ENCODE measurements around the gene GTF2A1.
"Not testable (repeated sequence)": the region's sequence is repeated elsewhere in the genome, so short reads cannot be mapped to it uniquely, and the experiment has no call there.

GTF2A1 gene

DNA sequence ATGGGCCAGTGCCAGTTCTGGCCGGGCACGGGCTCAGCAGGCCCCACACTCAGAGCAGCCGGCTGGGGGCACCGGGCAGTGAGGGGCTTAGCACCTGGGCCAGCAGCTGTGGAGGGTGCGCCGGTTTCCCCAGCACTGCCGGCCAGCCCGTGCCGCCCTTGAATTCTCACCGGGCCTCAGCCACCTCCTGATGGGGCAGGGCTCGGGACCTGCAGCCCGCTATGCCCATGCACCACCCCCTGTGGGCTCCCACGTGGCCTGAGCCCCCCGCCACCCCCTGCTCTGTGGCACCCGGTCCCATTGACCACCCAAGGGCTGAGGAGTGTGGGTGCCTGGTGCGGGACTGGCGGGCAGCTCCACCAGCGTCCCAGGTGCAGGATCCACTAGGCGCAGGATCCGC is 15.4 kb upstream of the GTF2A1 start:
- Histone ChIP-seq H3K4me3 (no peak overlapping the region), H3K4me1 (no peaks in the 10 kb centered on the region), H3K27me3 (no peaks in the 10 kb centered on the region), H3K9me3 (no peaks in the 10 kb centered on the region), H3K36me3 (no peaks in the 10 kb centered on the region), H3K27ac (no peak overlapping the region)
- no peak for DNase-seq
- TF ChIP-seq, protein P1, sequence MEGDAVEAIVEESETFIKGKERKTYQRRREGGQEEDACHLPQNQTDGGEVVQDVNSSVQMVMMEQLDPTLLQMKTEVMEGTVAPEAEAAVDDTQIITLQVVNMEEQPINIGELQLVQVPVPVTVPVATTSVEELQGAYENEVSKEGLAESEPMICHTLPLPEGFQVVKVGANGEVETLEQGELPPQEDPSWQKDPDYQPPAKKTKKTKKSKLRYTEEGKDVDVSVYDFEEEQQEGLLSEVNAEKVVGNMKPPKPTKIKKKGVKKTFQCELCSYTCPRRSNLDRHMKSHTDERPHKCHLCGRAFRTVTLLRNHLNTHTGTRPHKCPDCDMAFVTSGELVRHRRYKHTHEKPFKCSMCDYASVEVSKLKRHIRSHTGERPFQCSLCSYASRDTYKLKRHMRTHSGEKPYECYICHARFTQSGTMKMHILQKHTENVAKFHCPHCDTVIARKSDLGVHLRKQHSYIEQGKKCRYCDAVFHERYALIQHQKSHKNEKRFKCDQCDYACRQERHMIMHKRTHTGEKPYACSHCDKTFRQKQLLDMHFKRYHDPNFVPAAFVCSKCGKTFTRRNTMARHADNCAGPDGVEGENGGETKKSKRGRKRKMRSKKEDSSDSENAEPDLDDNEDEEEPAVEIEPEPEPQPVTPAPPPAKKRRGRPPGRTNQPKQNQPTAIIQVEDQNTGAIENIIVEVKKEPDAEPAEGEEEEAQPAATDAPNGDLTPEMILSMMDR (IDR thresholded peaks at IDR 0.05), result no peak
- intact Hi-C loops (cut with DNase I; ENCODE audit: low total_unique reads), result no loop called here

DNA sequence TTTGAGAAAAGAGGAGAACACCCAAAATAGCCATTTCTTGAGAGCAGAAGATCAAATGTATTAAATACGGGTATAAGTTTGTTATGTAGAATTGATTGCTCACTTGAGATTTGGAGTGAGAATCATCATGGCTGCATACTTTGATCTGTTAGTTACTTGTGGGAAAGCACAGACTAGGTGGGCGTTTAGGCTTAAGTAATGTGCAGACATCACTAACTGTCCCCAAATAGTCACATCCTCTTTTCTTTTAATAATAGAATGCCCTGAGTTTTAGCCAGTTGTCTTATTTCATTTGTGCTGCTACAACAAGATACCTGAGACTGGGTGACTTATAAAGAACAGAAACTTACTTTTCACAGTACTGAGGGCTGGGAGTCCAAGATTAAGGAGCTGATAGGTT is 14.3 kb upstream of the GTF2A1 start:
- H3K9me3 ChIP-seq, result no peaks in the 10 kb centered on the region
- DNase-seq, result no peak
- H3K4me1 ChIP-seq, result no peaks in the 10 kb centered on the region
- H3K27me3 ChIP-seq, result no peaks in the 10 kb centered on the region
- H3K27ac ChIP-seq, result no peak overlapping the region
- no peaks in the 10 kb centered on the region for H3K36me3 ChIP-seq
- no peak overlapping the region for H3K4me3 ChIP-seq
- TF ChIP-seq, protein P1 (IDR thresholded peaks at IDR 0.05), result no peak
- intact Hi-C loops (cut with DNase I; ENCODE audit: low total_unique reads), result no loop called here

DNA sequence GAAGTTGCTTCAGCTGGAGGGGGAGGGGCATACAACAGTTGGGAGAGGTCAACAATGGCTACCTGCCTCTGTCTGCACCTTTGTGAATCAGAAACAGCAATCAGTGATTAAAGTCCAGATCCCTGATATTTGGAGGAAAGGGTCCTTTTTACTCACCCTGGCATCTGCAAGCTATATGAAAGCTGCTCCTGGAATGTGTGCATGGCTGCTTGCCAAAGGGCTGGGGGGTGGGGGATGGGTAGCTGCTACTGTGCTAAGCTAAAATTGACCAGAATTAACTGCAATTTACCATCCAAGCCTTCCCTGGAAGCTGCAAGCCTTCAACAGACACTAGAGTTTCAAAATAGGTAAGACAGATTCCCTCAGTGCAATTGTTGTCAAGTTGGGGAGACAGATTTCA is 13.5 kb upstream of the GTF2A1 start:
- H3K9me3 ChIP-seq, result no peaks in the 10 kb centered on the region
- intact Hi-C loops (cut with DNase I; ENCODE audit: low total_unique reads), result no loop called here
- no peak overlapping the region for H3K27ac ChIP-seq
- no peaks in the 10 kb centered on the region for H3K4me1 ChIP-seq
- no peaks in the 10 kb centered on the region for H3K36me3 ChIP-seq
- DNase-seq, result no peak
- no peak overlapping the region for H3K4me3 ChIP-seq
- H3K27me3 ChIP-seq, result no peaks in the 10 kb centered on the region
- TF ChIP-seq, protein P1 (IDR thresholded peaks at IDR 0.05), result no peak

DNA sequence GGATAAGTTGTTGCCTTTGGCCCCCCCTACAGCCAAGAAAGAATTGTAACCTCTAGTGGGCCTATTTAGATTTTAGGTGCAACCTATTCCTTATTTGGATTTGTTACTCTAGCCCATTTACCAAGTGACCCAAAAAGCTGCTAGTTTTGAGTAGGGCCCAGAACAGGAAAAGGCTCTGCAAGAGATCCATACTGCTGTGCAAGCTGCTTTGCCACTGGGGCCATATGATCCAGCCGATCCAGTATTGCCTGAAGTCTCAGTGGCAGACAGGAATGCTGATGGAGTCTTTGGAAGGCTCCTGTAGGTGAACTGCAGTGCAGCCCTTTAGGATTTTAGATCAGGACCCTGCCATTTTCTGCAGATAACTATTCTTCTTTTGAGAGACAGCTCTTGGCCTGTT is 12.9 kb upstream of the GTF2A1 start:
- intact Hi-C loops (cut with DNase I; ENCODE audit: low total_unique reads), result no loop called here
- TF ChIP-seq, protein P1 (IDR thresholded peaks at IDR 0.05), result no peak
- Histone ChIP-seq H3K27ac (no peak overlapping the region), H3K36me3 (no peaks in the 10 kb centered on the region), H3K9me3 (no peaks in the 10 kb centered on the region), H3K27me3 (no peaks in the 10 kb centered on the region), H3K4me1 (no peaks in the 10 kb centered on the region), H3K4me3 (no peak overlapping the region)
- DNase-seq, result no peak

DNA sequence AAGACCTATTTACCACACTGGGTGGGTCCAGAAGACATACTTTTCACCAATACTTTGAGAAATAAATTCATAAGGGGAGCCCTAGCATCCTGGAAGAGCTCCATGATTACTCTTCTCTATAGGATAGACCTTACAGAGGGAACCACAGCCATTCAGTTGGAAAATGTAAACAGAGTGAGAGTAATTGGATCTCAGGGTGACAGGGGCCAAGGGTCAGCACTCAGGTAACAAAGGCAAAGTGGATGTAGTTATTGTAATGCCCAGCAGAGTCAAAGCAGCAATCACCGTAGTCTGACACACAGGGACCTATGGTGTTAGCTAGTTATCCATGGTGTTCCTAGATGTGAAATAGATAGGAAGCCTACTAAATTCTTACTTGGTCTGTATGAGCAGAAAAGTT is 10.8 kb upstream of the GTF2A1 start:
- Histone ChIP-seq H3K36me3 (no peaks in the 10 kb centered on the region), H3K27me3 (no peaks in the 10 kb centered on the region), H3K4me3 (no peak overlapping the region), H3K9me3 (no peaks in the 10 kb centered on the region), H3K27ac (no peak overlapping the region), H3K4me1 (no peaks in the 10 kb centered on the region)
- intact Hi-C loops (cut with DNase I; ENCODE audit: low total_unique reads), result no loop called here
- TF ChIP-seq, protein P1 (IDR thresholded peaks at IDR 0.05), result no peak
- no peak for DNase-seq

DNA sequence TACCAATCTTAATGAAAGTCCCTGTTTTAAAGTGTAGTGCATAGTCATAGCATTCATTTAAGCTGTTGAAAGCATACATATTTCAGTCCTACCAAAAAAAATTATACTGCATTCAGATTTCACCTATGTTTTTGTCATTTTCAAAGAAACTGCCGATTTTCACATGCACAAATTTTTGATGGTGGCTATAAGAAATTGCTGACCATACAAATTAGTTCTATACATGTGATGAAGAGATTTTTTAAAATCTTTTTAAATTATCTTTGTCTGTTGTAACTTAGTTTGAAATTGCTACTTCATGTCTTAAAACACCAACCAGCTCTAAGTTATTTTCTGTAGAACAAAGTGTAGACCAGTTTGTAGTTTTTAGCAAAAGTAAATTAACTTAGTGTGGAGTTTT is 3.5 kb upstream of the GTF2A1 start:
- H3K4me3 ChIP-seq, result no peak overlapping the region
- intact Hi-C loops (cut with DNase I; ENCODE audit: low total_unique reads), result loop anchor here (5.0 kb wide), 1 partner anchor 52 kb away; no protein-coding TSS in a partner anchor
- TF ChIP-seq, protein P1 (IDR thresholded peaks at IDR 0.05), result no peak
- H3K27ac ChIP-seq, result no peak overlapping the region
- no peaks in the 10 kb centered on the region for H3K9me3 ChIP-seq
- no peaks in the 10 kb centered on the region for H3K27me3 ChIP-seq
- DNase-seq, result no peak
- peaks cover 0 to 7% (median 0%) of the 10 kb centered on the region in 4 donors for H3K4me1 ChIP-seq
- no peaks in the 10 kb centered on the region for H3K36me3 ChIP-seq

DNA sequence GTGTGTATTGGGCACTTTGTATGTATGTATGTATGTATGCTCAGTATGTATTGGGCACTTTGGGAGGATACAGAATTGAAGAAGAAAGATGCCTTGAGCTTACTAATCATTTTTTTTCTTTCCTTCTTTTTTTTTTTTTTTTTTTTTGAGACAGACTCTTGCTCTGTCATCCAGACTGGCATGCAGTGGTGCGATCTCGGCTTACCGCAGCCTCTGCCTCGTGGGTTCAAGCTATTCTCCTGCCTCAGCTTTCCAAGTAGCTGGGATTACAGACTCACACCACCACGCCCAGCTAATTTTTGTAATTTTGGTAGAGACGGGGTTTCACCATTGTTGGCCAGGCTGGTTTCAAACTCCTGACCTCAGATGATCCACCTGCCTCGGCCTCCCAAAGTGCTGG is 3.0 kb upstream of the GTF2A1 start:
- not testable (repeated sequence) for H3K27ac ChIP-seq, H3K4me3 ChIP-seq, H3K27me3 ChIP-seq, H3K4me1 ChIP-seq, DNase-seq, H3K36me3 ChIP-seq, H3K9me3 ChIP-seq
- intact Hi-C loops (cut with DNase I; ENCODE audit: low total_unique reads), result loop anchor here (5.0 kb wide), 1 partner anchor 51 kb away; no protein-coding TSS in a partner anchor
